HAP-1 (cell line): ENCODE data around the gene CIDEB.
A peak's percentile ranks its signal among the peaks of the same experiment; 100 is the strongest.
"Not testable (repeated sequence)": the region's sequence is repeated elsewhere in the genome, so short reads cannot be mapped to it uniquely, and the experiment has no call there.

ENCODE experiments used
- DNase-seq, 2 experiments: peaks; one replicate each; pipeline ENCODE4 v3.0.0-alpha.2; 2016 to 2020; ENCODE audit warnings: low spot score in 2 of 2
- H3K27me3 ChIP-seq: fragments of 250-450 bp; sonication (Bioruptor Pico); 2 replicates; pipeline ENCODE4 v1.5.1; 2020; ENCODE audit warnings: low read depth, mild to moderate bottlenecking, moderate library complexity
- H3K36me3 ChIP-seq: fragments of 250-450 bp; sonication (Bioruptor Pico); replicated peaks from 2 replicates; pipeline ENCODE4 v1.5.1; 2020; ENCODE audit warnings: mild to moderate bottlenecking
- H3K4me1 ChIP-seq: fragments of 250-450 bp; sonication (Bioruptor Pico); 2 replicates; pipeline ENCODE4 v1.5.1; 2020; ENCODE audit warnings: mild to moderate bottlenecking
- H3K4me3 ChIP-seq: fragments of 250-450 bp; sonication (Bioruptor Pico); 2 replicates; pipeline ENCODE4 v1.5.1; 2020; ENCODE audit warnings: mild to moderate bottlenecking, moderate library complexity
- H3K9me3 ChIP-seq: fragments of 250-450 bp; sonication (Bioruptor Pico); 2 replicates; pipeline ENCODE4 v1.5.1; 2020; ENCODE audit warnings: mild to moderate bottlenecking, moderate library complexity
- in situ Hi-C: fragments of 300-500 bp; cut with MboI; formaldehyde crosslinking; loops from 3 replicates; pipeline ENCODE4 v1.14.3; 2020; ENCODE audit warnings: low sequenced_read_pairs, inconsistent platforms, mixed read lengths

The CIDEB gene

GRCh38 chr14:24307575-24308341 is at the start of gene CIDEB:
CIDEB (minus strand) TSS chr14:24307977; CDS start chr14:24307858, 119 bp downstream.
- in situ Hi-C loops, result no loop called here
- Histone ChIP-seq H3K27me3 (no peaks in the 10 kb centered on the region), H3K4me3 (no peak within 1 kb of the TSS), H3K36me3 (peaks cover 52% of the 10 kb centered on the region), H3K4me1 (no peaks in the 10 kb centered on the region), H3K9me3 (no peaks in the 10 kb centered on the region)
- peak; percentile 22 to 78 for DNase-seq

- Histone ChIP-seq H3K4me1 (no peaks in the 10 kb centered on the region), H3K9me3 (no peaks in the 10 kb centered on the region), H3K27me3 (peaks cover 16% of the 10 kb centered on the region), H3K4me3 (no peak overlapping the region), H3K36me3 (no peaks in the 10 kb centered on the region)
- DNase-seq, result no peak
- in situ Hi-C loops, result no loop called here
Observed at GRCh38 chr14:24356208-24356607, 48.4 kb upstream of the CIDEB start.

GRCh38 chr14:24355009-24355408 is 47.2 kb upstream of the CIDEB start:
- H3K27me3 ChIP-seq, result peaks cover 25% of the 10 kb centered on the region
- in situ Hi-C loops, result no loop called here
- H3K4me1 ChIP-seq, result no peaks in the 10 kb centered on the region
- no peaks in the 10 kb centered on the region for H3K9me3 ChIP-seq
- no peaks in the 10 kb centered on the region for H3K36me3 ChIP-seq
- H3K4me3 ChIP-seq, result no peak overlapping the region
- DNase-seq, result no peak

GRCh38 chr14:24354482-24354825 is 46.7 kb upstream of the CIDEB start:
- H3K9me3 ChIP-seq, H3K4me1 ChIP-seq, DNase-seq, H3K36me3 ChIP-seq, in situ Hi-C loops, H3K4me3 ChIP-seq: not testable (repeated sequence)
- H3K27me3 ChIP-seq, result peaks cover 31% of the 10 kb centered on the region

GRCh38 chr14:24353559-24354481 is 46.0 kb upstream of the CIDEB start:
- Histone ChIP-seq H3K4me3 (no peak overlapping the region), H3K27me3 (peaks cover 32% of the 10 kb centered on the region)
- no peak for DNase-seq

GRCh38 chr14:24351517-24351916 is 43.7 kb upstream of the CIDEB start:
- Histone ChIP-seq H3K9me3 (no peaks in the 10 kb centered on the region), H3K36me3 (no peaks in the 10 kb centered on the region), H3K4me1 (no peaks in the 10 kb centered on the region), H3K27me3 (peaks cover 26% of the 10 kb centered on the region), H3K4me3 (no peak overlapping the region)
- no peak for DNase-seq
- in situ Hi-C loops, result no loop called here

More at GRCh38 chr14:24353559-24354481, 46.0 kb upstream of the CIDEB start:
- Histone ChIP-seq H3K9me3 (no peaks in the 10 kb centered on the region), H3K4me1 (no peaks in the 10 kb centered on the region), H3K36me3 (no peaks in the 10 kb centered on the region)
- in situ Hi-C loops, result no loop called here

- DNase-seq, result no peak
- Histone ChIP-seq H3K27me3 (peaks cover 31% of the 10 kb centered on the region), H3K9me3 (no peaks in the 10 kb centered on the region), H3K4me3 (no peak overlapping the region), H3K4me1 (no peaks in the 10 kb centered on the region), H3K36me3 (no peaks in the 10 kb centered on the region)
- in situ Hi-C loops, result loop anchor here (25.0 kb wide), 1 partner anchor 338 kb away; no protein-coding TSS in a partner anchor
Observed at GRCh38 chr14:24349742-24350141, 42.0 kb upstream of the CIDEB start.

GRCh38 chr14:24348186-24348585 is 40.4 kb upstream of the CIDEB start:
- Histone ChIP-seq H3K4me3 (no peak overlapping the region), H3K27me3 (peaks cover 43% of the 10 kb centered on the region), H3K4me1 (no peaks in the 10 kb centered on the region), H3K9me3 (no peaks in the 10 kb centered on the region), H3K36me3 (no peaks in the 10 kb centered on the region)
- no peak for DNase-seq
- in situ Hi-C loops, result loop anchor here (25.0 kb wide), 1 partner anchor 339 kb away; no protein-coding TSS in a partner anchor

GRCh38 chr14:24347134-24347533 is 39.4 kb upstream of the CIDEB start:
- Histone ChIP-seq H3K36me3 (no peaks in the 10 kb centered on the region), H3K27me3 (peaks cover 42% of the 10 kb centered on the region), H3K4me1 (no peaks in the 10 kb centered on the region), H3K4me3 (no peak overlapping the region), H3K9me3 (no peaks in the 10 kb centered on the region)
- DNase-seq, result no peak
- in situ Hi-C loops, result loop anchor here (25.0 kb wide), 1 partner anchor 340 kb away; no protein-coding TSS in a partner anchor

GRCh38 chr14:24343795-24344660 is 36.3 kb upstream of the CIDEB start:
- Histone ChIP-seq H3K9me3 (no peaks in the 10 kb centered on the region), H3K27me3 (peaks cover 17% of the 10 kb centered on the region), H3K4me1 (no peaks in the 10 kb centered on the region), H3K4me3 (no peak overlapping the region), H3K36me3 (no peaks in the 10 kb centered on the region)
- in situ Hi-C loops, result loop anchor here (25.0 kb wide), 1 partner anchor 343 kb away; no protein-coding TSS in a partner anchor
- DNase-seq, result no peak

GRCh38 chr14:24342889-24343288 is 35.1 kb upstream of the CIDEB start:
- no peak for DNase-seq
- Histone ChIP-seq H3K27me3 (peaks cover 17% of the 10 kb centered on the region), H3K9me3 (no peaks in the 10 kb centered on the region), H3K4me3 (no peak overlapping the region), H3K4me1 (no peaks in the 10 kb centered on the region), H3K36me3 (no peaks in the 10 kb centered on the region)
- in situ Hi-C loops, result loop anchor here (25.0 kb wide), 1 partner anchor 344 kb away; no protein-coding TSS in a partner anchor

GRCh38 chr14:24340606-24341005 is 32.8 kb upstream of the CIDEB start:
- Histone ChIP-seq H3K36me3 (no peaks in the 10 kb centered on the region), H3K9me3 (no peaks in the 10 kb centered on the region), H3K4me1 (no peaks in the 10 kb centered on the region), H3K27me3 (peaks cover 17% of the 10 kb centered on the region), H3K4me3 (no peak overlapping the region)
- no peak for DNase-seq
- in situ Hi-C loops, result loop anchor here (25.0 kb wide), 1 partner anchor 347 kb away; no protein-coding TSS in a partner anchor
